ENCODE data around the gene TMEM141.

DNA sequence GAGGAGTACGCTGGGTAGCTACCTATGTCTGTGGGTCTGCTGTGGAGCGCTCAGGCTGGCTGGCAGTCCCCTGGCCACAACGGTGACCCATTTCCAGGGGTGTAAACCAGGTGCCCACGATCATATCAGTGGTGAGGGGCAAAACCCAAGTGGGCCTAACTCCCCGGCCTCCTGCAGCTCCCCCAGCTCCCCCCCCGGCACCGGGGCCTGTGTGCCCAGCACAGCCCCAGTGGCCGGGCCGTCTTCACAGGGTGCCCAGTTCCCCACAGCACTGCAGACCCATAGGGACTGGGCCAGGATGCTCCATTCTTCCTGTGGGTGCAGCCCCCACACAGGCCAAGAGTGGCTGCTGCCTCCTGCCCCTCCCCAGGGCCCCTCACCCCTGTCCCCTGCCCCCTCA, 32.1 kb upstream of the TMEM141 start:
- TF ChIP-seq CTCF (IDR thresholded peaks at IDR 0.05) (no peak), POLR2A (IDR thresholded peaks at IDR 0.05) (no peak), EP300 (IDR thresholded peaks at IDR 0.05) (no peak)
